Esophagus squamous epithelium (tissue), 5 donors: Measurements from ENCODE around the gene NOP53. TPM values are rescaled to one million over a fixed set of nuclear protein-coding genes. Genes with fewer than 3 reads are reported as not detected.
A peak's percentile ranks its signal among the peaks of the same experiment; 100 is the strongest.

Experiments
- DNase-seq: peaks from one replicate; lab custom pipeline; 2025; lab: John Stamatoyannopoulos, UW
- H3K27ac ChIP-seq, 4 donors: fragments of 200-600 bp; sonication (generic); one replicate each; pipeline ENCODE4 v1.5.1; 2016 to 2019; ENCODE audit warnings: mild to moderate bottlenecking in 1 of 4
- H3K27me3 ChIP-seq, 4 donors: fragments of 200-600 bp; sonication (generic); 1 replicate in 3 of 4; 2 replicates in 1 of 4; pipeline versions ENCODE4 v1.5.1 to v1.6.0; 2017 to 2021; ENCODE audit warnings: antibody characterized with exemption in 1 of 4
- H3K36me3 ChIP-seq, 3 donors: fragments of 200-600 bp; sonication (generic); one replicate each; pipeline ENCODE4 v1.5.1; 2016 to 2019
- H3K4me1 ChIP-seq, 3 donors: fragments of 200-600 bp; sonication (generic); one replicate each; pipeline ENCODE4 v1.5.1; 2017 to 2019
- H3K4me3 ChIP-seq, 4 donors: fragments of 200-600 bp; sonication (generic); 1 replicate in 3 of 4; 2 replicates in 1 of 4; pipeline ENCODE4 v1.5.1; 2016 to 2019; ENCODE audit warnings: mild to moderate bottlenecking in 2 of 4, moderate library complexity in 1 of 4
- H3K9me3 ChIP-seq, 3 donors: fragments of 200-600 bp; sonication (generic); one replicate each; pipeline ENCODE4 v1.5.1; 2016 to 2019
- CTCF ChIP-seq, 6 experiments: fragments of 450-650 bp in 4 of 6; fragments of 200-600 bp in 2 of 6; sonication (generic) in 2 of 6; IDR thresholded peaks; one replicate each; pipeline ENCODE4 v1.5.1; 2016 to 2019; ENCODE audit warnings: antibody characterized with exemption in 6 of 6, mild to moderate bottlenecking in 4 of 6, moderate library complexity in 4 of 6
- POLR2A ChIP-seq, 4 donors: fragments of 450-650 bp; IDR thresholded peaks; one replicate each; pipeline ENCODE4 v1.6.1; 2017; ENCODE audit warnings: antibody characterized with exemption in 4 of 4, mild to moderate bottlenecking in 4 of 4, moderate library complexity in 3 of 4
- WGBS, 2 donors: methylation state at CpG; one replicate each; pipeline ENCODE4 v1.1.5; 2018; 5-methylcytosine and 5-hydroxymethylcytosine counted together
- intact Hi-C: fragments of 100-400 bp; cut with DNase I; formaldehyde crosslinking; loops from one replicate; pipeline ENCODE4 v1.15.0; 2022
- total RNA-seq, 4 donors: library from RNA; depleted of rRNA; stranded (reverse); fragments of >200 nt; gene quantifications; one replicate each; pipeline ENCODE4 v1.1.0, GENCODE V29; 2016
- donor health status: DM: yes; HTN: yes; CAD: no.

NOP53 gene
- total RNA-seq = 100 to 1,000 TPM; 118 to 522 (median 268) TPM

- TF ChIP-seq POLR2A (IDR thresholded peaks at IDR 0.05) = peak in 3 of 4 donors; percentile 10 to 89 (median 76)
- peak in 2 of 6 experiments; percentile 19 to 49 for TF ChIP-seq CTCF (IDR thresholded peaks at IDR 0.05)
- Histone ChIP-seq H3K4me3 (peak within 1 kb of the TSS; percentile 66 to 95 (median 86)), H3K4me1 (peaks cover 34 to 81% (median 52%) of the 10 kb centered on the region in 3 donors), H3K27me3 (no peaks in the 10 kb centered on the region), H3K27ac (peak within 1 kb of the TSS; percentile 93 to 99 (median 96)), H3K36me3 (peaks cover 10 to 56% (median 22%) of the 10 kb centered on the region in 3 donors), H3K9me3 (no peaks in the 10 kb centered on the region)
- WGBS, 2 donors = 3 to 19% methylated on average over 9 to 43 of the region's 53 CpGs
- peak; percentile 84 for DNase-seq
- intact Hi-C loops = no loop called here
Measured at GRCh38 chr19:47745010-47745901, at the start of gene NOP53. Gene NOP53 (plus strand): TSS chr19:47745546. CDS start chr19:47745560, 14 bp downstream.

- Histone ChIP-seq H3K36me3 (peaks cover 16 to 83% (median 22%) of the 10 kb centered on the region in 3 donors), H3K27ac (no peak overlapping the region), H3K4me3 (no peak overlapping the region), H3K9me3 (no peaks in the 10 kb centered on the region), H3K27me3 (no peaks in the 10 kb centered on the region), H3K4me1 (peaks cover 0 to 6% (median 5%) of the 10 kb centered on the region in 3 donors)
- 100% methylated on average over 1 of the region's 8 CpGs; no CpG with 5 or more reads in 1 of the 2 donors for WGBS, 2 donors
- no peak for DNase-seq
- intact Hi-C loops = loop anchor here (5.0 kb wide), 1 partner anchor 259 kb away; no protein-coding TSS in a partner anchor
- no peak for TF ChIP-seq CTCF (IDR thresholded peaks at IDR 0.05)
- no peak for TF ChIP-seq POLR2A (IDR thresholded peaks at IDR 0.05)
Measured at GRCh38 chr19:47696635-47697034, 48.7 kb upstream of the NOP53 start.

- Histone ChIP-seq H3K27me3 (no peaks in the 10 kb centered on the region), H3K4me1 (peaks cover 0 to 11% (median 5%) of the 10 kb centered on the region in 3 donors), H3K36me3 (peaks cover 24 to 83% (median 31%) of the 10 kb centered on the region in 3 donors), H3K27ac (peak overlapping the region; percentile 20 to 76 (median 60)), H3K4me3 (no peak overlapping the region), H3K9me3 (no peaks in the 10 kb centered on the region)
- WGBS, 2 donors = 26 to 30% methylated on average over 11 to 12 of the region's 21 CpGs
- intact Hi-C loops = loop anchor here (2.0 to 5.0 kb wide), 2 partner anchors 181 to 261 kb away; no protein-coding TSS in a partner anchor
- no peak for DNase-seq
- TF ChIP-seq POLR2A (IDR thresholded peaks at IDR 0.05) (no peak), CTCF (IDR thresholded peaks at IDR 0.05) (peak; percentile 89 to 99 (median 96))
Measured at GRCh38 chr19:47697863-47698609, 47.3 kb upstream of the NOP53 start.

GRCh38 chr19:47698631-47699359 is 46.6 kb upstream of the NOP53 start:
- Histone ChIP-seq H3K9me3 (no peaks in the 10 kb centered on the region), H3K27me3 (no peaks in the 10 kb centered on the region), H3K4me3 (no peak overlapping the region), H3K36me3 (peaks cover 24 to 84% (median 31%) of the 10 kb centered on the region in 3 donors), H3K27ac (peak overlapping the region in 2 of 4 donors; percentile 20 to 68), H3K4me1 (peaks cover 0 to 19% (median 5%) of the 10 kb centered on the region in 3 donors)
- 85% methylated on average over 10 to 19 of the region's 46 CpGs for WGBS, 2 donors
- intact Hi-C loops = loop anchor here (2.0 to 5.0 kb wide), 2 partner anchors 182 to 261 kb away; no protein-coding TSS in a partner anchor
- DNase-seq = no peak
- no peak for TF ChIP-seq CTCF (IDR thresholded peaks at IDR 0.05)
- TF ChIP-seq POLR2A (IDR thresholded peaks at IDR 0.05) = no peak
